ENCODE data around the gene DLG2.

- TF ChIP-seq CTCF (conservative IDR thresholded peaks at IDR 0.05 in 1 of 2, IDR thresholded peaks at IDR 0.05 in 1 of 2; ENCODE audit: extremely low read depth in 1 of 2, insufficient read depth in 1 of 2, low read depth in 1 of 2, low read length in 2 of 2) (no peak), EZH2 (IDR thresholded peaks at IDR 0.05; ENCODE audit: borderline replicate concordance, low read length) (no peak)
Measured at GRCh38 chr11:85589373-85589772, 37.8 kb downstream of the DLG2 start.
